Left renal cortex interstitium (tissue), 4 donors: ENCODE measurements around the gene MCEE. TPM values are rescaled to one million over a fixed set of nuclear protein-coding genes. Genes with fewer than 3 reads are reported as not detected.
"Not testable (repeated sequence)": the region's sequence is repeated elsewhere in the genome, so short reads cannot be mapped to it uniquely, and the experiment has no call there.

Experiments
- DNase-seq, 4 donors: peaks; one replicate each; pipeline ENCODE4 v3.0.0-alpha.2; 2013; ENCODE audit warnings: low read depth in 4 of 4, low spot score in 2 of 4, missing footprints in 1 of 4
- polyA plus RNA-seq, 4 donors: library from polyadenylated mRNA; unstranded; fragments of 120-200 nt; gene quantifications; one replicate each; pipeline ENCODE4 v1.2.1, GENCODE V29; 2013; ENCODE audit not compliant: insufficient read length in 4 of 4

MCEE gene
- polyA plus RNA-seq, result 10 to 100 TPM; 16.9 to 27.8 (median 23.1) TPM

GRCh38 chr2:71130152-71130904 lies at the start of gene MCEE, which contains the start of gene MPHOSPH10:
MCEE (minus strand) TSS chr2:71130229; CDS start chr2:71130219, 10 bp downstream.
MPHOSPH10 (plus strand) TSS chr2:71130634; CDS start chr2:71130666, 32 bp downstream.
- DNase-seq, result peak; percentile 73 to 90 (median 87)

- not testable (repeated sequence) for DNase-seq
Observed at GRCh38 chr2:71178836-71179235, 48.8 kb upstream of the MCEE start.

GRCh38 chr2:71174207-71174606 lies 44.2 kb upstream of the MCEE start:
- DNase-seq, result no peak

GRCh38 chr2:71173096-71173495 lies 43.1 kb upstream of the MCEE start:
- no peak for DNase-seq

- DNase-seq, result no peak
Observed at GRCh38 chr2:71166812-71167211, 36.8 kb upstream of the MCEE start.

- peak; percentile 11 to 48 (median 28) for DNase-seq
Observed at GRCh38 chr2:71157124-71157793, 27.2 kb upstream of the MCEE start.

- peak; percentile 15 to 49 (median 38) for DNase-seq
Observed at GRCh38 chr2:71156573-71156972, 26.5 kb upstream of the MCEE start.

GRCh38 chr2:71155846-71156245 lies 25.8 kb upstream of the MCEE start:
- DNase-seq, result no peak

GRCh38 chr2:71154798-71155197 lies 24.8 kb upstream of the MCEE start:
- DNase-seq, result no peak

- DNase-seq, result no peak
Observed at GRCh38 chr2:71154279-71154678, 24.2 kb upstream of the MCEE start.

GRCh38 chr2:71153585-71154224 lies 23.7 kb upstream of the MCEE start:
- no peak for DNase-seq

- DNase-seq, result no peak
Observed at GRCh38 chr2:71151620-71152019, 21.6 kb upstream of the MCEE start.

- no peak for DNase-seq
Observed at GRCh38 chr2:71150082-71150816, 20.2 kb upstream of the MCEE start.

GRCh38 chr2:71148506-71149063 lies 18.6 kb upstream of the MCEE start:
- DNase-seq, result no peak

GRCh38 chr2:71143782-71144181 lies 13.8 kb upstream of the MCEE start:
- no peak for DNase-seq

- no peak for DNase-seq
Observed at GRCh38 chr2:71136174-71136573, 6.1 kb upstream of the MCEE start.

GRCh38 chr2:71133603-71134002 lies 3.6 kb upstream of the MCEE start:
- DNase-seq, result no peak

GRCh38 chr2:71131387-71132166 lies 1.5 kb upstream of the MCEE start:
- DNase-seq, result not testable (repeated sequence)

- DNase-seq, result no peak
Observed at GRCh38 chr2:71130905-71131244, 846 bp upstream of the MCEE start.

GRCh38 chr2:71129902-71130151 lies 202 bp downstream of the MCEE start:
- DNase-seq, result no peak
